Measurements from ENCODE around the gene VMAC. TPM values are rescaled to one million over a fixed set of nuclear protein-coding genes. Genes with fewer than 3 reads are reported as not detected.
"Not testable (repeated sequence)": the region's sequence is repeated elsewhere in the genome, so short reads cannot be mapped to it uniquely, and the experiment has no call there.

Gene VMAC, protein sequence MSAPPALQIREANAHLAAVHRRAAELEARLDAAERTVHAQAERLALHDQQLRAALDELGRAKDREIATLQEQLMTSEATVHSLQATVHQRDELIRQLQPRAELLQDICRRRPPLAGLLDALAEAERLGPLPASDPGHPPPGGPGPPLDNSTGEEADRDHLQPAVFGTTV
- total RNA-seq (2022): 6.6 and 7.0 TPM in 2 replicates
- Bru-seq, nascent RNA: percentile 65 among the genes with signal in this experiment
- BruChase-seq, experiment 1, labeled RNA remaining after a 6-hour chase: percentile 89 among the genes with signal in this experiment
- BruChase-seq, experiment 2, labeled RNA remaining after a 2-hour chase: percentile 79 among the genes with signal in this experiment
- long read RNA-seq, transcript VMAC-201 (2 exons, 2,254 nt): major isoform, 7 of 8 reads
- long read RNA-seq, partial matches to known transcripts: 0 of 8 reads
- long read RNA-seq, other reads (novel, unspliced or antisense): 1 of 8 reads

DNA sequence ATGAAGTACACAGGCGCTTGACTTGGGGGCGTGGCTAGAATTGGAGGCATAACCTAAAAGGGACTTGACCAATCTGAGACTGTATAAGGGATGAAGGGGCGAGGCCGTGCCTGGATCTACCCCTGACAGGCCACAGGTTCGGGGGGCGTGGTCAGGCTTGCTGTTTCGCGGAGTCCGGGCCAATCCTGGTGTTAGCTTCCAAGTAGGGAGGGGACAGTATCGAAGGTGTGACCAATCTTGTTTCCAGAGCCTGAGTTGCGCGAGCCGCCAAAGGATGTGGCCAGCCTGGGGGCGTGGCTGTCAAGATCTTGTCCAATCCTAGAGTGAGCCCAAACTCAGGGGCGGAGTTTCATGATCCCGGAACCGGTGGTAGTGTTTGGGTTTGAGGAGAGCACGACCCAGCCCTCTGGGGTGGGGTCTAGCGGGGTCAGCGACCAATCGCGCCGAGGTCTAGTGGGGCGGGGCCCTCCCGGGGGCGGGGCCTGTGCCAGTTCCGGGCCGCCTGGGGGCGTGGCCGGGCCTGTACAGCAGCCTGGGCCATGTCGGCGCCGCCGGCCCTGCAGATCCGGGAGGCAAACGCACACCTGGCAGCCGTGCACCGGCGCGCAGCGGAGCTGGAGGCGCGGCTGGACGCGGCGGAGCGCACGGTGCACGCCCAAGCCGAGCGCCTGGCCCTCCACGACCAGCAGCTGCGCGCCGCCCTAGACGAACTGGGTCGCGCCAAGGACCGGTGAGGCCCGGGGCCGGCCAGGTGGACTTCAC, at the start of gene VMAC:
Gene VMAC, plus strand, starts transcription at position 521 of the 762 bp plus-strand sequence. Its CDS starts 19 bp downstream, at position 540.
- peak within 1 kb of the TSS; percentile 98 for H3K27ac Mint-ChIP-seq (ENCODE audit: low read depth, unreplicated experiment)
- H3K27me3 Mint-ChIP-seq (ENCODE audit: insufficient read depth, unreplicated experiment): no peaks in the 10 kb centered on the region
- TF ChIP-seq, protein P1, sequence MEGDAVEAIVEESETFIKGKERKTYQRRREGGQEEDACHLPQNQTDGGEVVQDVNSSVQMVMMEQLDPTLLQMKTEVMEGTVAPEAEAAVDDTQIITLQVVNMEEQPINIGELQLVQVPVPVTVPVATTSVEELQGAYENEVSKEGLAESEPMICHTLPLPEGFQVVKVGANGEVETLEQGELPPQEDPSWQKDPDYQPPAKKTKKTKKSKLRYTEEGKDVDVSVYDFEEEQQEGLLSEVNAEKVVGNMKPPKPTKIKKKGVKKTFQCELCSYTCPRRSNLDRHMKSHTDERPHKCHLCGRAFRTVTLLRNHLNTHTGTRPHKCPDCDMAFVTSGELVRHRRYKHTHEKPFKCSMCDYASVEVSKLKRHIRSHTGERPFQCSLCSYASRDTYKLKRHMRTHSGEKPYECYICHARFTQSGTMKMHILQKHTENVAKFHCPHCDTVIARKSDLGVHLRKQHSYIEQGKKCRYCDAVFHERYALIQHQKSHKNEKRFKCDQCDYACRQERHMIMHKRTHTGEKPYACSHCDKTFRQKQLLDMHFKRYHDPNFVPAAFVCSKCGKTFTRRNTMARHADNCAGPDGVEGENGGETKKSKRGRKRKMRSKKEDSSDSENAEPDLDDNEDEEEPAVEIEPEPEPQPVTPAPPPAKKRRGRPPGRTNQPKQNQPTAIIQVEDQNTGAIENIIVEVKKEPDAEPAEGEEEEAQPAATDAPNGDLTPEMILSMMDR (IDR thresholded peaks at IDR 0.05; ENCODE audit: unreplicated experiment): no peak
- H3K9me3 Mint-ChIP-seq (ENCODE audit: unreplicated experiment): no peaks in the 10 kb centered on the region
- intact Hi-C loops (cut with micrococcal nuclease): no loop called here
- POLR2A ChIA-PET: interaction anchor here (0.6 to 4.1 kb wide), 25 partner anchors 8 to 839 kb away, joined by 3 to 32 read pairs (median 4); partner anchors contain the start of genes ALKBH7, CAPS, DUS3L and GTF2F1
- peak within 1 kb of the TSS; percentile 97 for H3K4me3 Mint-ChIP-seq (ENCODE audit: unreplicated experiment)
- CTCF ChIA-PET: interaction anchor here (0.5 to 1.7 kb wide), 6 partner anchors 63 to 991 kb away, joined by 3 to 4 read pairs (median 4); partner anchors contain the start of gene NRTN
- BruUV-seq (replicated peaks): no TSS peak
- H3K36me3 Mint-ChIP-seq (ENCODE audit: insufficient read depth, unreplicated experiment): peaks cover 44% of the 10 kb centered on the region
- DNase-seq (ENCODE audit: unreplicated experiment): peak; percentile 100
- H3K4me1 Mint-ChIP-seq (ENCODE audit: insufficient read depth, unreplicated experiment): peaks cover 6% of the 10 kb centered on the region

DNA sequence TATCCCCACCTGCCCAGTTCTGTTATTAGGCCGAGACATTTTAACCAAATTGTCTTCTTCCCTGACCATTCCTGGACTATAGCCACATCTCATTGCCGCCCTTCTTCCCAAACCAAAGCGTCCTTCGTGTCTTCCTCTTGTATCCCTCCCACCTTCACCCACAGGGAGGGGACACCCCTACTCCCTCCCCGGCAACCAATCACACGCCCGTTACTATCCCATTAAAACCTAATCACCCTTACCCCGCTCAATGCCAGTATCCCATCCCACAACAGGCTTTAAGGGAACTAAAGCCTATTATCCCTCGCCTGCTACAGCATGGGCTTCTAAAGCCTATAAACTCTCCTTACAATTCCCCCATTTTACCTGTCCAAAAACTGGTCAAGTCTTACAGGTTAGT, 49.5 kb upstream of the VMAC start:
- intact Hi-C loops (cut with micrococcal nuclease); H3K36me3 Mint-ChIP-seq (ENCODE audit: insufficient read depth, unreplicated experiment); BruUV-seq (replicated peaks); H3K27ac Mint-ChIP-seq (ENCODE audit: low read depth, unreplicated experiment); DNase-seq (ENCODE audit: unreplicated experiment); H3K9me3 Mint-ChIP-seq (ENCODE audit: unreplicated experiment); POLR2A ChIA-PET; H3K4me1 Mint-ChIP-seq (ENCODE audit: insufficient read depth, unreplicated experiment); CTCF ChIA-PET; H3K4me3 Mint-ChIP-seq (ENCODE audit: unreplicated experiment): not testable (repeated sequence)
- peaks cover 20% of the 10 kb centered on the region for H3K27me3 Mint-ChIP-seq (ENCODE audit: insufficient read depth, unreplicated experiment)

DNA sequence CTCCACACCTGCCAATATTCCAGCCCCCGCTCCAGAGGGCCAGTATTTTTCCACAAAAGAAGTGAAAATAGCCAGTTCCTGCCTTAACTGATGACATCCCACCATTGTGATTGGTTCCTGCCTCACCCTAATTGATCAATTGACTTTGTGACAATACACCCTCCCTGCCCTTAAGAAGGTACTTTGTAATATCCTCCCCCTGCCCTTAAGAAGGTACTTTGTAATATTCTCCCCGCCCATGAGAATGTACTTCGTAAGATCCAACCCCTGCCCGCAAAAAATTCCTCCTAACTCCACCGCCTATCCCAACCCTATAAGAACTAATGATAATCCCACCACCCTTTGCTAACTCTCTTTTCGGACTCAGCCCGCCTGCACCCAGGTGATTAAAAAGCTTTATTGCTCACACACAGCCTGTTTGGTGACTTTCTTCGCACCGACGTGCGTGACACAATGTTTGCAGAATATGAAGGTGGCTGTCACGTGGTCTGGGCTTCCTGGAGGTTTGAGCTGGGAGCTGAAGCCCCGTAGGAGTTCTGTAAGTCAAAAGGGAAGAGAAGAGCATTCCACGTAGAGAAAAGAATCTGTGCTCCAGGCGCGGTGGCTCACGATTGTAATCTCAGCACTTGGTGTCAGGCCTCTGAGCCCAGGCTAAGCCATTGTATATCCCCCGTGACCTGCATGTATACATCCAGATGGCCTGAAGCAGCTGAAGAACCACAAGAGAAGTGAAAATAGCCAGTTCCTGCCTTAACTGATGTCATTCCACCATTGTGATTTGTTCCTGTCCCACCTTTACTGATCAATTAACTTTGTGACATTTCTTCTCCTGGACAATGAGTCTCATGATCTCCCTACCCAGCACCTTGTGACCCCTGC, 47.2 kb upstream of the VMAC start:
- Mint-ChIP-seq H3K4me3 (ENCODE audit: unreplicated experiment) (no peak overlapping the region), H3K9me3 (ENCODE audit: unreplicated experiment) (no peaks in the 10 kb centered on the region), H3K36me3 (ENCODE audit: insufficient read depth, unreplicated experiment) (no peaks in the 10 kb centered on the region), H3K4me1 (ENCODE audit: insufficient read depth, unreplicated experiment) (no peaks in the 10 kb centered on the region), H3K27ac (ENCODE audit: low read depth, unreplicated experiment) (no peak overlapping the region), H3K27me3 (ENCODE audit: insufficient read depth, unreplicated experiment) (peaks cover 17% of the 10 kb centered on the region)
- no TSS peak for BruUV-seq (replicated peaks)
- TF ChIP-seq, protein P1 (IDR thresholded peaks at IDR 0.05; ENCODE audit: unreplicated experiment): no peak
- CTCF ChIA-PET: no interaction called here
- POLR2A ChIA-PET: interaction anchor here (1.3 kb wide), 1 partner anchor 46 kb away, joined by 3 read pairs; the partner anchor contains the start of gene NDUFA11
- intact Hi-C loops (cut with micrococcal nuclease): no loop called here
- no peak for DNase-seq (ENCODE audit: unreplicated experiment)

DNA sequence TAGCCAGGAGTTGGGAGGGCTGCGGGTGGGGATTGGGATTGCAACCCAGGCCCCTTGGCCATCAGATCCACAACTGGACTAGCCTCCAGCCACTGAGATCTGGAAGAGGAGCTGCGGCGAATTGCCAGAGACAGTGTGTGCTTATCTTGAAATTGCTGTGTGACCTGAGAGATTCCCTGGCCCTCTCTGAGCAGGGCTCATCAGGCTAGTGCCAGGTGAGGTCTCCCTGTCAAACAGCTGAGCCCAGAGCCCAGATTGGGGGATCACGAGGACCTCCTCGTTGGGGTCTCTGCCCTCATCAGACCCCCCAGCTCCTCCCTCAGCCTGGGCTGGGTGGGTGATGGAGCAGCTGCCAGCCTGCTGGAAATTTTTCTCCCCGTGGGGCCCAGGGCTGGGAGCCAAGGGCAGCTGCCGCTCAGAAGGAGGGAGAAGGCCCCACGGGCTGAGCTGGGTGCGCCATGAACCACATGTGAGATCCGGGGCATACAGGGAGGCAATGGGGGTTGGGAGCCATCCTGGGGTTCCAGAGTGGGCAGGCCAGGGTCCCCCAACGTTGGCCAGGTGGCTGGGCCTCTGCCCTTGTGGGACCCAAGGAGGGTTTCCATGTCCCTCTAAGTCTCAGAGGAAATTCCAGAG, 41.5 kb upstream of the VMAC start:
- no peak overlapping the region for H3K4me3 Mint-ChIP-seq (ENCODE audit: unreplicated experiment)
- intact Hi-C loops (cut with micrococcal nuclease): no loop called here
- no TSS peak for BruUV-seq (replicated peaks)
- ChIA-PET CTCF (no interaction called here), POLR2A (no interaction called here)
- no peak overlapping the region for H3K27ac Mint-ChIP-seq (ENCODE audit: low read depth, unreplicated experiment)
- no peak for DNase-seq (ENCODE audit: unreplicated experiment)
- no peaks in the 10 kb centered on the region for H3K9me3 Mint-ChIP-seq (ENCODE audit: unreplicated experiment)
- peaks cover 8% of the 10 kb centered on the region for H3K27me3 Mint-ChIP-seq (ENCODE audit: insufficient read depth, unreplicated experiment)
- no peaks in the 10 kb centered on the region for H3K36me3 Mint-ChIP-seq (ENCODE audit: insufficient read depth, unreplicated experiment)
- TF ChIP-seq, protein P1 (IDR thresholded peaks at IDR 0.05; ENCODE audit: unreplicated experiment): no peak
- H3K4me1 Mint-ChIP-seq (ENCODE audit: insufficient read depth, unreplicated experiment): no peaks in the 10 kb centered on the region

Data from MCF 10A (cell line).